AG04449 (cell line): Measurements from ENCODE around the gene RAP2A.

Experiments
- CTCF ChIA-PET: fragments of 350-600 bp; formaldehyde crosslinking; extraction: SDS; loops from one replicate; lab custom pipeline; 2021; ENCODE audit warnings: antibody characterized with exemption; lab: Yijun Ruan, JAX
- POLR2A ChIA-PET: fragments of 400-600, 350-600 bp; formaldehyde crosslinking; extraction: SDS; loops from one replicate; lab custom pipeline; 2020; ENCODE audit warnings: antibody characterized with exemption, inconsistent platforms; lab: Yijun Ruan, JAX
- DNase-seq: peaks from one replicate; pipeline ENCODE4 v3.0.0-alpha.2; 2010; ENCODE audit warnings: low read depth, low spot score
- H3K4me3 ChIP-seq: 2 replicates; pipeline ENCODE4 v1.5.1; 2011; ENCODE audit warnings: low read depth, mild to moderate bottlenecking, control low read depth, low read length
- TF ChIP-seq, protein P1 (sequence below): IDR thresholded peaks from one replicate; pipeline ENCODE4 v1.5.1; 2011; ENCODE audit warnings: mild to moderate bottlenecking, moderate library complexity, low read length, control low read depth, inconsistent platforms; ENCODE audit not compliant: insufficient read depth; ENCODE audit errors: missing control alignments

Gene RAP2A

GRCh38 chr13:97477844-97478243 lies 43.9 kb downstream of the RAP2A start:
- TF ChIP-seq, protein P1, sequence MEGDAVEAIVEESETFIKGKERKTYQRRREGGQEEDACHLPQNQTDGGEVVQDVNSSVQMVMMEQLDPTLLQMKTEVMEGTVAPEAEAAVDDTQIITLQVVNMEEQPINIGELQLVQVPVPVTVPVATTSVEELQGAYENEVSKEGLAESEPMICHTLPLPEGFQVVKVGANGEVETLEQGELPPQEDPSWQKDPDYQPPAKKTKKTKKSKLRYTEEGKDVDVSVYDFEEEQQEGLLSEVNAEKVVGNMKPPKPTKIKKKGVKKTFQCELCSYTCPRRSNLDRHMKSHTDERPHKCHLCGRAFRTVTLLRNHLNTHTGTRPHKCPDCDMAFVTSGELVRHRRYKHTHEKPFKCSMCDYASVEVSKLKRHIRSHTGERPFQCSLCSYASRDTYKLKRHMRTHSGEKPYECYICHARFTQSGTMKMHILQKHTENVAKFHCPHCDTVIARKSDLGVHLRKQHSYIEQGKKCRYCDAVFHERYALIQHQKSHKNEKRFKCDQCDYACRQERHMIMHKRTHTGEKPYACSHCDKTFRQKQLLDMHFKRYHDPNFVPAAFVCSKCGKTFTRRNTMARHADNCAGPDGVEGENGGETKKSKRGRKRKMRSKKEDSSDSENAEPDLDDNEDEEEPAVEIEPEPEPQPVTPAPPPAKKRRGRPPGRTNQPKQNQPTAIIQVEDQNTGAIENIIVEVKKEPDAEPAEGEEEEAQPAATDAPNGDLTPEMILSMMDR = no peak
- H3K4me3 ChIP-seq = no peak overlapping the region
- ChIA-PET CTCF (no interaction called here), POLR2A (no interaction called here)
- no peak for DNase-seq

GRCh38 chr13:97478247-97478646 lies 44.3 kb downstream of the RAP2A start:
- ChIA-PET POLR2A (no interaction called here), CTCF (no interaction called here)
- TF ChIP-seq, protein P1 = no peak
- no peak overlapping the region for H3K4me3 ChIP-seq
- DNase-seq = no peak

GRCh38 chr13:97483465-97483864 lies 49.5 kb downstream of the RAP2A start:
- DNase-seq = no peak
- no peak overlapping the region for H3K4me3 ChIP-seq
- TF ChIP-seq, protein P1 = no peak
- CTCF ChIA-PET = no interaction called here
- POLR2A ChIA-PET = no interaction called here

- TF ChIP-seq, protein P1 = no peak
- POLR2A ChIA-PET = no interaction called here
Measured at GRCh38 chr13:97484301-97484700, 50.3 kb downstream of the RAP2A start.

DNA sequence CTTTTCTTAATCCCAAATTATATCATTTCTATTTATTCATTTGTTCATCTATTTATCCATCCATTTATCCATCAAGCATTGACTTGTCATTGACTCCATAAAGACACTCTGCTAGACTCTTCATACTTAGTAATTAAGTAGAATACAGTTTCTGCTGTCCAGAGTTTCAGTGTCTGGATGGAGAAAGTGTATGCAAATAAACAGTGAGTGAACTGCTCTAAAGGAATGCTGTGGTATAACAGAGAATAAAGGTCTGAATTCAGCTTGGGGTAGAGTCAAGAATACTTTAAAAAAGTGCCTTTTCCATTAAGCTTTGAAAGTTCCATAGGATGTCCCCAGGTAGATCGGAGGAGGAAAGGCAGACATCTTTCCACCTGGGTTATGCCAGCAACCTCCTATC lies 51.4 kb downstream of the RAP2A start:
- TF ChIP-seq, protein P1 = no peak
- no peak for DNase-seq
- ChIA-PET POLR2A (no interaction called here), CTCF (interaction anchor here (1.3 kb wide), 1 partner anchor 375 kb away, joined by 3 read pairs; no protein-coding TSS in a partner anchor)
- H3K4me3 ChIP-seq = no peak overlapping the region

More at GRCh38 chr13:97484301-97484700, 50.3 kb downstream of the RAP2A start:
- no peak overlapping the region for H3K4me3 ChIP-seq
- DNase-seq = no peak
- CTCF ChIA-PET = interaction anchor here (1.3 kb wide), 1 partner anchor 374 kb away, joined by 3 read pairs; no protein-coding TSS in a partner anchor

DNA sequence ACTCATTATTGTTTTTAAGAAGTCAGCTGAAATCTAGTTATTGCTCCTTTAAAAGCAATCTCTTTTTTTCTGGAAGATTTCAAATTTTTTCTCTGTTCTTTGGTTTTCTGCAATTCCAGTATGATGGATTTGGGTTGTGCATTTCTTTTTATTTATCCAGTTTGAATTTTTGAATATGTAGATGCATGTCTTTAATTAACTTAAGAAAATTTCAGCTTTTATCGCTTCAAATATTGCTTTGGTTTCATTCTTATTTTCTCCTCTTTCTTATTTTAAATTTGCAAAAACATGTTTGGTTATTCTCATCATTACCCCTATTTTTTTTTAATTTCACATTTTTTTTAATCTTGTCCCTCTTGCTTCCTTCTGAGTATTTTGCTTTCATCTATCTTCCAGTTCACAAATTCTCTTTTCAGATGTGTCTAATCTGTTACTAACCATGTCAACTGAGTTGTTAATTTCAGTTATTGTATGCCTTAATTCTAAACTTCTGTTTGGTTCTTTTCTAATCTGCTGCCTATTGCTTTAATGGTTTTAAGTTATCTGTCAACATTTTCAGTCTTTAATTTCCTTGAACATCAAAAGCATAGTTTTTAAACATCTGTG lies 56.8 kb downstream of the RAP2A start:
- TF ChIP-seq, protein P1 = no peak
- ChIA-PET POLR2A (no interaction called here), CTCF (no interaction called here)

More for the DNA sequence above, 56.8 kb downstream of the RAP2A start:
- DNase-seq = no peak
- H3K4me3 ChIP-seq = no peak overlapping the region
